Hematopoietic multipotent progenitor cell treated with erythropoietin and hydrocortisone succinate and interleukin-3 and kit ligand, for 6 days (in vitro differentiated cells): ENCODE measurements around the gene SLC30A5.
"Not testable (repeated sequence)": the region's sequence is repeated elsewhere in the genome, so short reads cannot be mapped to it uniquely, and the experiment has no call there.

ENCODE experiments used
- DNase-seq: peaks from one replicate; pipeline ENCODE4 v3.0.0-alpha.2; 2015

Gene SLC30A5

DNA sequence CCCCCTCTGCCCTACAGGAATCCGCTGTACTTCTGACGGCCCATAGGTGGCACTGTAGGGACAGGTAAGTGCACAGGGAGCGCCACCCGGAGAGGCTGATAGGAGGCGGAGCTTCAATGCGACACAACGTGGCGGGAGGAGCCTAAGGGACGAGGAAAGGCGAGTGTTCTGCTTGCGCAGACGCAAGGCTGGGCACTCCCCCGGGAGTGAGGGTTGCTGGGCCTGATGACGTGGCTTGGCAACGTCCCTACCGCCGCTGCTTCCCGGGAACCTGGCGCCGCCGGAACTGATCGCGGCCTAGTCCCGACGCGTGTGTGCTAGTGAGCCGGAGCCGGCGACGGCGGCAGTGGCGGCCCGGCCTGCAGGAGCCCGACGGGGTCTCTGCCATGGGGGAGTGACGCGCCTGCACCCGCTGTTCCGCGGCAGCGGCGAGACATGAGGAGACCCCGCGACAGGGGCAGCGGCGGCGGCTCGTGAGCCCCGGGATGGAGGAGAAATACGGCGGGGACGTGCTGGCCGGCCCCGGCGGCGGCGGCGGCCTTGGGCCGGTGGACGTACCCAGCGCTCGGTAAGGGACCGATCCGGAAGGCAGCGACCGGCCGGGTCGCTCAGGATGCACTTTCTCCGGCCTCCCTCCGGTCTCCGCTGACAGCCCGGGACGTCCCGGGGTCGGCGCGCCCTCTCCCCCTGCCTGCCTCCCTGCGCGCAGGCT lies at the start of gene SLC30A5:
Gene SLC30A5, plus strand, starts transcription at position 244 of the 712 bp plus-strand sequence. Its CDS starts 242 bp downstream, at position 486.
- peak; percentile 100 for DNase-seq

DNA sequence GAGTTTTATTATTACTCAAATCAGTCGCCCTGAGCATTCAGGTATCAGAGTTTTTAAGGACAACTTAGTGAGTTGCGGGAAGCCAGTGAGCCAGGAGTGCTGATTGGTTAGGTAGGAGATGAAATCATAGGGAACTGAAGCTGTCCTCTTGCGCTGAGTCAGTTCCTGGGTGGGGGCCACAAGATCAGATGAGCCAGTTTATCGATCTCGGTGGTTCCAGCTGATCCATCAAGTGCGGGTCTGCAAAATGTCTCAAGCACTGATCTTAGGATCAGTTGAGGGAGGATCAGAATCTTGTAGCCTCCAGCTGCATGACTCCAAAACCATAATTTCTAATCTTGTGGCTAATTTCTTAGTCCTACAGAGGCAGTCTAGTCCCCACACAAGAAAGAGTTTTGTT lies 48.6 kb upstream of the SLC30A5 start:
- DNase-seq, result not testable (repeated sequence)

DNA sequence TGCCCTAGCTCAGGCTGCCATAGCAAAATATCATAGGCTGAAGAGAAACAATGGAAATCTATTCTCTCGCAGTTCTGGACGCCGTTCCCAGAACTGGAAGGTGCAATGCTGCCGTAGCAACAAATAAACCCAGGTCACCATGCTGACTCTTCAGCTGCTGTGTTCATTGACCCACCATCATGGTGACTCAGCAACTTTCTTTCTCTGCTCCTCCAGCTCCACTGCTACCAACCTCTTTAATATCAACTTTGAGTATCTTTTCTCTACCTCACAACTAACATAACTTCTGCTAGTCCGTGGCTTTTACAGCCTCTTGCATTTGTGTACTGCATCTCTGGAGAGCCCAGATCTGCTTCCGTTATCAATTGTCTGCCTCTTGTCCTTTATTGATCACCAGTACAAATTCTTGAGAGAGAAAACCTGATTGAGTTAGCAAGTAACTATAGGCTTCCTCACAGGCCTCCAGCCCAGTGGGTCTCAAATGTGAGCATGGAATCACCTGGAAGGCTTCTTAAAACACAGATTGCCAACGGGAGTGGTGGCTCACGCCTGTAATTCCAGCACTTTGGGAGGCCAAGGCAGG lies 47.3 kb upstream of the SLC30A5 start:
- DNase-seq, result peak; percentile 76

DNA sequence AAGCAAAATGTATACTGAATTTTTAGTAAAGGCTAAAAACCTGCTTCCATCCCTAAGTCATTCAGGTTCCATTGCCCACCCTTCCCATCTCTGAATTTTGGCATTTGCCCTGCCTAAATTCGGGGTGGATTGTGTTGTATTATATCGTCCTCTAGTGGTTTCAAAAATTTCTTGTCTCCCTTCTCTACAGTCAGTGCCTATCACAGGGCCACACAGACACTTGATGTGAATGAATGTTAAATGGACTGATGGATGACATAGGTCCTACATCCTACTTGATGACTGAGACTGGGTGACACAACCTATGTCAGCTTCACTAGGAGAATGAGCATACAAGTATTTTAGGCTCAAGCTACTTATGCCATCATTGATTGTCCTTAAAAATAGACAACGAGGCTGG lies 45.6 kb upstream of the SLC30A5 start:
- peak; percentile 64 for DNase-seq

DNA sequence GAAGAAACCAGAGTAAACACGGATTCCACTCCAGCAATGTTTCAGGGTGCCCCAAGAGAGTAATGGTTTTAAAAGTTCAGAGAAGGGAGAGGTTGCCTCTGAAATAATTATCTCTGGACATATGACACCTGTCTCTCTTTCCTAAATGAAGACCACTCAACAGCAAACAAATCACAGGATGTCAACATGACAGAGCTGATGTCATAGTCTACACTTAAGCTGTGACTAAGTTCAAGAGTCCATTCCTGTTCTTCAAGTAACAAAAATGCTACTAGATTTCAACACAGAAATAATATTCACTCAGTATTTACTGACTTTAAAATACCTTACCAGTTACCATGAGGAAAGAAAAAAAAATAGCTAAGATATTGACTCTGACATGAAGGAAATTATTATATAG lies 44.7 kb upstream of the SLC30A5 start:
- DNase-seq, result no peak

DNA sequence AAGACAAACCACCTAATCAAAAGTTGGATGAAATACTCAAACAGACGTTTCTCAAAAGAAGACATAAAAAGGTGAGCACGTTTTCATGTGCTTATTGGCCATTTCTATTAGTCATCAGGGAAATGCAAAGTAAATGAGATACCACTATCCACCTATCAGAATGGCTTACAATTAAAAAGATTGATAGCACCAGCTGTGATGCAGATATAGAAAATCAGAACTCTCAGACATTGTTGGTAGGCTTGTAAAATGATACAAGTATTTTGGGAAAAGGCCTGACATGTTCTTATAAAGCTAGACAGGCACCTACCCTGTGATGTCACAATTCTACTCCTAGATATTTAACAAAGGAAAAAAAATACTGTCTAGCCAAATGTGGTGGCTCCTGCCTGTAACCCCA lies 44.0 kb upstream of the SLC30A5 start:
- DNase-seq, result no peak

DNA sequence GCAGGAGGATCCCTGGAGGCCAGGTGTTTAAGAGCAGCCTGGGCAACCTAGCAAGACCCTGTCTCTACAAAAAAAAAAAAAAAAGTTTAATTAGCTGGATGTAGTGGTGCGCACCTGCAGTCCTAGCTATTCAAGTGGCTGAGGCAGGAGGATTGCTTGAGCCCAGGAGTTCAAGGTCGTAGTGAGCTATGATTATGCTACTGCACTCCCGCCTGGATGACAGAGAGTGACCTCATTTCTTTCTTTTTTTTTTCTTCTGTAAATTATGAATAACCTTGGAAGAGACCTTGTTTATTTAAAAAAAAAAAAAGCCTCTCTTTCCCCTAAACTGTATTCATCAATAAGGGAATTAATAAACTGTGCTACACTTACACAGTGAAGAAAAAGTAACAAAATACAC lies 43.6 kb upstream of the SLC30A5 start:
- DNase-seq, result no peak

DNA sequence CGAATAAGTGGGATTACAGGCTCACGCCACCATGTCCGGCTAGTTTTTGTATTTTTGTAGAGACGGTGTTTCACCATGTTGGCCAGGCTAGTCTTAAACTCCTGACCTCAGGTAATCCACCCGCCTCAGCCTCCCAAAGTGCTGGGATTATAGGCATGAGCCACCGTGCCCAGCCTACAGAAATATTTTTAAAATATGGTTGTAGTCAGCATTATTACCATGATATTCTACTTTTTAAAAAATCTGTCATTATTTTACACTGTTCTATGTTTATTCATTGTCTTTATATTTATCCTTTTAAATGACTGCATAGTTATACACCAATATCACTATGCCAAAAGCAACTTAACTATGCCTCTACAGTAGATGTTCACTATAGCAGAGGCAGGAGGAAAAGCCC lies 41.6 kb upstream of the SLC30A5 start:
- DNase-seq, result no peak

DNA sequence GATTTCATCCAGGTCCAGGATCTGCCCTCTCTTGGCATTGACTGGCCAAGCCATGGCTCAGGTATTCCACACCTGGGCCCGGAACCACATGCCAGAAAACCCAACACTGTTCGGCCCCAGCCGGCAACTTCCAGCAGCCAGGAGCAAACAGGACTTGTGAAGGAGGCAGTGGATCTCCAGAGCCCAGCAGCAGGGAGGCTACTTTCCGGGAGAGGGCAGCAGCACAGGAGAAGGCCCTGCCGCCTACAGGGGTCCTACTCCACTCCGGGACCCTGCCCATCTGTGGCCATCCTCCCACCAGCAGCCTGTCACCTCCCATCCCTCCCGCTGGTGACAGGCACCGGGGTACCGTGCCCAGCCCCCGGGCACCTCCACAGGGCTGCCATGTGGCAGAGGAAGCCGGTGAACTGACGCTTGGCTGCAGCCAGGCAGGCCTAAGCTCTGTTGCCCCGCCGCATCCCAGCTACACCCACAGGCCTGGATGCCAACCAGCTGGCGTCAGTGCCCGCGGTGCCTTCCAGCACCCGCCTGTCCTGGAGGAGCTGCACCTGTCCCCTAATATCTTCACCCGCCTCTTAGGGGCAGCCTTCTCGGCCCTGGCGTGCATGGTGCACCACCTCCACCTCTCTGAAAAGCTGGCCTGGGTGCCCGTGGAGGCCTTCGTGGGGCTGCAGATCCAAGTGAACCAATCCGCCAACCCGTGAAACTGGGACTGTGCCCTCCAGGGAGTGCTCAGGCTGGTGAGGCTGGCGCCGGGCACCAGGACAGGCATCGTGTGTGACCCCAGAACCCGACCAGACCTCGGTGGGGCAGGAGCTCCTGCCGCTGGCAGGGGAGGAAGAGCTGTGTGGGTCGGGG lies 18.9 kb upstream of the SLC30A5 start:
- DNase-seq, result no peak

DNA sequence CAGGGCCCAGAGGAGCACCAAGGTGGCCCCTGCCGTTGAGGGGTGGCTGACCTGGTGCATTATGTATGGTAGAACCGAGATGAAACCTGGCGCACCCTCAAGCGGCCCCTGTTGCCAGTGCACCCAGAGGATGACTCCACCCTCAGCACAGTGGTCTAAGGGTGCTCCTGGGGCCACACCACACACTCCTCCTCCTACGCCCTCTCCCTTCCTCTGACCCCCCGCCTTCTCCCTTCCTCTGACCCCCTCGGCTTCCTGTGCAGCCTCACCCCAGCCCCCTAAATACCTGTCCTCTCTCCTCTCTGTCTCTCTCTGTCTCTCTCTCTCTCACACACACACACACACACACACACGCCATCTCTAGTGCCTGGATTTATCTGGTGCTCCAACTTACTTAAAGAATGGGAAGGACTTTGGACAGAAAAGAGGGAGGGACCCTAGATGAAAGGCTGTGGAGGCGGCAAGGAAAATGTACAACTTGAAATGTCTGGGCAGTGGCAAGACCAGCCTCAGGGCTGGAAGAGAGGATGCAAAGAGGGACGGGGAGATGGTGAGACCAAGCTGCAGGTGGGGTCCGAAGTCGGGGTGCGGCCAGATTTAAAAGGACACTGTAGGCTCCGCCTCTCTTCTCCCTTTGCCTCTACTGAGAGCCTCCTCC lies 18.2 kb upstream of the SLC30A5 start:
- no peak for DNase-seq

DNA sequence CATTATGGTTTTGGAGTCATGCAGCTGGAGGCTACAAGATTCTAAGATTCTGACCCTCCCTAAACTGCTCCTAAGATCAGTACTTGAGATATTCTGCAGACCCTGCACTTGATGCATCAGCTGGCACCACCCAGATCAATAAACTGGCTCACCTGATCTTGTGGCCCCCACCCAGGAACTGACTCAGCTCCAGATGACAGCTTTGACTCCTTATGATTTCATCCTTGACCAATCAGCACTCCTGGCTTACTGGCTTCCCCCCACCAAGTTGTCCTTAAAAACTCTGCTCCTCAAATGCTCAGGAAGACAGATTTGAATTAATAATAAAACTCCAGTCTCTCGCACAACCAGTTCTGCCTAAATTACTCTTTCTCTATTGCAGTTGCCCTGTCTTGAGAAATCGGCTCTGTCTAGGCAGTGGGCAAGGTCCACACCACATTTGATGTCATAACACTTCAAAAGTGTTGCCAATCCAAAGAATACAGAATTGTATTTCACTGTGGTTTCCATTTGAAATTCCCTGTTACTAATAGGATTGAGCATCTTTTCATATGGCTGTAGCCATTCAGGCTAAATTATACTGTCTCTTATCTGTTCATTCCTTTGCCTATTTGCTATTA lies 14.8 kb upstream of the SLC30A5 start:
- peak; percentile 12 for DNase-seq

DNA sequence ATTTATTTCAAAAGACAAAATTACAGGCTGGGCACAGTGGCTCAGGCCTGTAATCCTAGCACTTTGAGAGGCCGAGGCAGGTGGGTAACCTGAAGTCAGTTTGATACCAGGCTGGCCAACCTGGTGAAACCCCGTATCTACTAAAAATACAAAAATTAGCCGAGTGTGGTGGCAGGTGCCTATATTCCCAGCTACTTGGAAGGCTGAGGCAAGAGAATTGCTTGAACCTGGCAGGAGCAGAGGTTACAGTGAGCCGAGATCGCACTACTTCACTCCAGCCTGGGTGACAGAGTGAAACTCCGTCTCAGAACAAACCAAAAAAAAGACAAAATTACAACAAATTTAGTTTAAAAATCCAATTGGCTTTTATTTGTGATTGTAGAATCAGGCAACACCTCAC lies 14.3 kb upstream of the SLC30A5 start:
- DNase-seq, result no peak

DNA sequence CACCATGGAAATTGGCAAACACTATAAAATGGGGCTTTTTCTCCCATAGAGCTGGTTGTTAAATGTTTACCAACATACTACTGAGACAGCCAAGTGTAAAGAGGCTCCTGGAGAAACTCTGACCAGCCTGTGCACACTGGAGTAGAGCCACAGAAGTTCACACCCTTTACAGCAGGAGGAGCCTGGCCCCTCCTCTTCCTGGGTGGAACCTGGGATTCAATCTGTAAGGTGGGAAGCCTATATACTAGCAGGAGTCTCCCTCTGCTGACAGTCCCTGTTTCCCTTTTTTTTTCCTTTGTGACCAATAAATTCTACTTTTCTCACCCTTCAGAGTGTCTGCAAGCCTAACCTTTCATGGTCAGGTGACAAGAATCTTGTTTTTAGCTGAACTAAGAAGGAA lies 10.4 kb upstream of the SLC30A5 start:
- peak; percentile 49 for DNase-seq

DNA sequence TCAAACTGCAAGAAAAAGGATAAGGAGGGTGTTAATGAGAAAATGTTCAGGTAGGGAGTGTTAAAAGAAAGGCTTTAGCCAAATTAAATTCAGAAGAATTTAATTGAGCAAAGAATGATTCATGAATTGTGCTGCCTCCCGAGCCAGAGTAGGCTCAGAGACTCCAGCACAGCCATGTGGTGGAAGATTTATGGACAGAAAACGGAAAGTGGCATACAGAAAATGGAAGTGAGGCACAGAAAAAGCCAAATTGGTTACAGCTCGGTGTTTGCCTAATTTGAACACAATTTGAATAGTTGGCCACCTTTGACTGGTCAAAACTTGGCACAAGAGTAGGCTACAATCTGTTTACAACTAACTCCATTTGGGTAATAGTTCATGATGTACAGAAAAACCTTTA lies 9.6 kb upstream of the SLC30A5 start:
- no peak for DNase-seq

DNA sequence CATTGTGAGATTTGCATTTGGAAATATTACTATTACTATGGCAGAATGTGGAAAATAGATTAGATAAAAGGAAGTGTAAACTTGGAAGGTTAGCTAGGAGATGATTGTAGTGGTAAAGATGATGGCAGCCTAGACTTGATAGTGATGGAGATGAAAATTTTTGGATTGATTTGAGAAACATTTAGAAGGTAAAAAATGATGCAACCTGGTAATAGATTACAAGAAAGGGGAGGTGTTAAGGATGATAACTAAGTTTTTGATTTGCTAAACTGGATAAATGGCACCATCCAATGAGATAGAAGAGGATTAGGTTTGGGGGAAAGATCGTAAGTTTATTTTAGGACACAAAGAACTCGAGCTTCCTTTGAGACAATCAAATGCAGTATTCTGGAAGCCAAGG lies 8.9 kb upstream of the SLC30A5 start:
- no peak for DNase-seq

DNA sequence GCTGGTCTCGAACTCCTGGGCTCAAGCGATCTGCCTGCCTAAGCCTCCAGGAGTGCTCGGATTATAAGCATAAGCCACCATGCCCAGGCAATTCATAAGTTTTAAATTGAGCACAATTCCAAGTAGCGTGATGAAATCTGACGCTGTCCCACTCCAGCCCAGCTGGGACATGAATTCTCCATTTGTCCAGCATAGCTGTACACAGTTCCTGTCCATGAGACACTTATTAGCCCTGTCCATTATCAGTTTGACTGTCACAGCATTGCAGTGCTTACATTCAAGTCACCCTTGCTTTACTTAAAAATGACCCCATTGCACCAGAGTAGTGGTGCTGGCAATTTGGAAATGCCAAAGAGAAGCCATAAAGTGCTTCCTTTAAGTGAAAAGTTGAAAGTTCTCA lies 7.6 kb upstream of the SLC30A5 start:
- no peak for DNase-seq

DNA sequence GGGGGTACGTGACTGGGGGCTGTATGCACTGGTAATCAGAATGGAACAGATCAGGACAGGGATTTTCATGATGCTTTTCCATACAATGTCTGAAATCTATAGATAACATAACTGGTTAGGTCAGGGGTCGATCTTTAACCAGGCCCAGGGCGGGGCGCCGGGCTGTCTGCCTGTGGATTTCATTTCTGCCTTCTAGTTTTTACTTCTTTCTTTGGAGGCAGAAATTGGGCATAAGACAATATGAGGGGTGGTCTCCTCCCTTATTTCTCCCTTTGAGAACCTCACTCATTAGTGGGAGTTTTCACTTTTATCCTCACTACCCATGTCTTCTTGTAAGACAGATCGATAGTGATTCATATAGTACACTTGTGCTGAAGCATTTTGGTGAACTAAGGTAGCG lies 5.8 kb upstream of the SLC30A5 start:
- peak; percentile 36 for DNase-seq

DNA sequence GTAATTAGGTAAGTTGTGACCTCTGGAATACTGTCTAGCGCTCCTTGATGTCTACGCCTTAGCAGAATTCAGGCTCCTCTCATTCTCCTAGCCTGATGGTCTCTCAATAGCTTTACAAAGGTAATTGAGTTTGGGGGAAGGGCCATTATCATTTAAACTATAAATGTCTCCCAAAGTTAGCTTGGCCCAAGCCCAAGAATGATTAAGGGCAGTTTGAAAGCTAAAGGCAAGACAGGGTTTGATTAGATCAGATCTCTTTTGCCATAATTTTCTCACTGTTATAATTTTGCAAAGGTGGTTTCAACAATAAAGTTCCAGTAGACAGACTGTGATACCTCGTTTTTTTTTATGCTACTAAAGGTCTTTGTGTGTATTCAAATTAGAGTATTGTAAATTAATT lies 3.7 kb upstream of the SLC30A5 start:
- DNase-seq, result peak; percentile 65

DNA sequence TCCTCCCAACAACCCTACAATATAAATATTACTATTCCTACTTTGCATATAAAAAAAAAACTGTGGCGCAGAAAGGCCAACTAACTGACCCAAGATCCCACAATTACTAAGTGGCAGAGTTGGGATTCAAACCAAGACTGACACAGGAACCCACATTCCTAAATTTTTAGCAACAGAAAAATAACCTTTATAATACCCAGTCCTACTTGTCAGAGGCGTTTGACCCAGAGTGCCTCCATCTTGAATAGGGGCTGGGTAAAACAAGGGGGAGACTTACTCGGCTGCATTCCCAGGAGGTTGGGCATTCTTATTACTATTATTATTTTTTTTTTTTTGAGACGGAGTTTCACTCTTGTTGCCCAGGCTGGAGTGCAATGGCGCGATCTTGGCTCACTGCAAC lies 2.0 kb upstream of the SLC30A5 start:
- no peak for DNase-seq

DNA sequence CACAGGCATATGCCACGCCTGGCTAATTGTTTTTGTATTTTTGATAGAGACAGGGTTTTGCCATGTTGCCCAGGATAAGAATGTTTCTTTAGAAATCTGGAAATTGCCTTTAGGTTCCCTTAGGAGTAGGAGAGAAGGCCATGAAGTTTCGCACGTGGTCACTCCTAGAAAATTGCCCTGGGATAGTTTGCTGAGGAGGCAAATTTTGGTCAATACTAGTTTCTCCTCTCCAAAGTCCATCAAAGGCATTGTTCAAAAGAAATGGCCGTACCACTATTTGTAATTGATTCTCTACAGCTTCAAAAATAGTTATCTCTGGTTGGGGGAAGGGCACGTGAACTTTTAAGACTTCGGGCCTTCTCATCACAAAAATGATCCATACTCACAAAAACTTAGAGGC lies 845 bp upstream of the SLC30A5 start:
- peak; percentile 11 for DNase-seq

DNA sequence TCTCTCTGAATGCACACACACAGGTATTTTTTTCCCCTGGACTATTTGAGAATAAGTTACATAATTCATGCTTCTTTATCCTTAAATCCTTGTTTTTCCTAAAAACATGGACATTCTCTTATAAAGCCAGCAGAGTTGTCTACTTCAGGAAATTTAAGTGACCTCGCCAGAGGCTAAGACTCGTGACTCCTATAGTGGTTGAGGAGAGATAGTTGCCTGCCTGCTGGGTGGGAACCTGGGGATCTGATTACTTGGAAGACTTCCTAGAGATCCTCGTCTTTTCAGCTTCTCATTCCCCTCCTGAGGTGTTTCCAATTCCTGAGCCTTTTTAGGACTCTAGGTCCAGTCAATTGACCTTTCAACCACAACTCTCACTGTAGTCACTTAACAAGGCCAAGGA lies 5.5 kb downstream of the SLC30A5 start:
- DNase-seq, result no peak

DNA sequence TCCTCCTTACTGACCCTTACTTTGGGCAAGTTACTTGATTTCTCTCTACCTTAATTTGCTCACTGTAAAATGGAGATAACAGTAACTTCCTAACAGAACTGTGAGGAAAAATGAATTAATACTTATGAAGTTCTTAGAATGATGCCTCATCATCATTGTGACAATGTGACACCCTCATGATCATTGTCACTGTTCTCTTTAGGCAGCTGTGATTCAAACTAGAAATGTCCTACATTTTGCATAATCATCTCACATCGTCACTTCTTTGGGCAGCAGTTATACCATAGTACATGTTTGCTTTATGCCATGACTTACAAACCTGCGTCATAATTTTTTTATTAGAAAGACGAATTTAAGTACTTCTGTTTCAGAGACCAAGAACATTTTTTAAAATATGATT lies 9.7 kb downstream of the SLC30A5 start:
- no peak for DNase-seq
